K562 (cell line): ENCODE measurements around the gene SLC30A4. TPM values are rescaled to one million over a fixed set of nuclear protein-coding genes. Genes with fewer than 3 reads are reported as not detected.
A peak's percentile ranks its signal among the peaks of the same experiment; 100 is the strongest.

Experiments used
- HMGN3 ChIP-seq: IDR thresholded peaks from 2 replicates; pipeline ENCODE4 v1.6.1; 2011; ENCODE audit warnings: borderline replicate concordance, low read depth, mild to moderate bottlenecking, mixed read lengths, low read length; ENCODE audit not compliant: insufficient read length; ENCODE audit errors: extremely low read depth
- MAZ ChIP-seq, 2 experiments: fragments of 450-650 bp in 1 of 2; sonication (generic) in 1 of 2; formaldehyde crosslinking; IDR thresholded peaks in 1 of 2; conservative IDR thresholded peaks in 1 of 2; 2 replicates each; pipeline versions ENCODE4 v1.4.0 to v1.5.0; 2020; ENCODE audit warnings: mild to moderate bottlenecking in 1 of 2, missing genetic modification reagents in 1 of 2
- ZBTB7A ChIP-seq: IDR thresholded peaks from 2 replicates; pipeline ENCODE4 v1.6.1; 2011; ENCODE audit warnings: low read depth, mild to moderate bottlenecking, low read length, moderate library complexity, borderline replicate concordance; ENCODE audit not compliant: control insufficient read depth
- polyA plus RNA-seq, 8 experiments: library from polyadenylated mRNA; depleted of rRNA in 4 of 8; stranded (reverse) in 5 of 8; unstranded in 3 of 8; fragments of >200 nt; fragmentation: Nextera tagmentation in 2 of 8; fragmentation: Illumina TruSeq in 1 of 8; extraction: Ambion mirVana in 2 of 8; extraction: Trizol in 1 of 8; gene quantifications; 2 replicates each; pipeline versions ENCODE4 v1.2.1 to v1.2.3, GENCODE V29; 2011 to 2014; ENCODE audit warnings: inconsistent platforms in 1 of 8, missing spikeins in 1 of 8
- total RNA-seq, 7 experiments: library from RNA; depleted of rRNA in 6 of 7; stranded (reverse); fragments of >200 nt in 6 of 7; fragmentation: Illumina TruSeq in 2 of 7; extraction: Trizol in 2 of 7; gene quantifications; 2 replicates each; pipeline versions ENCODE4 v1.2.1 to v1.2.3, GENCODE V29; 2011 to 2021; ENCODE audit warnings: low replicate concordance in 1 of 7
- TF ChIP-seq, protein P1 (sequence below), 2 experiments: fragments of 450-650 bp; conservative IDR thresholded peaks; 2 replicates each; pipeline ENCODE4 v1.6.1; 2017; ENCODE audit warnings: mild to moderate bottlenecking in 2 of 2, moderate library complexity in 2 of 2
- TF ChIP-seq, protein P2 (sequence below): fragments of 250-450 bp; sonication (Bioruptor Pico); IDR thresholded peaks from 2 replicates; pipeline ENCODE4 v1.8.0; 2022; ENCODE audit warnings: inconsistent platforms

SLC30A4 gene
- total and polyA plus RNA-seq, 9 of the 15 experiments (the other 6 are each of a cell fraction or from before 2014, with no cell fraction given): 0.21 to 0.73 (median 0.36) TPM

DNA sequence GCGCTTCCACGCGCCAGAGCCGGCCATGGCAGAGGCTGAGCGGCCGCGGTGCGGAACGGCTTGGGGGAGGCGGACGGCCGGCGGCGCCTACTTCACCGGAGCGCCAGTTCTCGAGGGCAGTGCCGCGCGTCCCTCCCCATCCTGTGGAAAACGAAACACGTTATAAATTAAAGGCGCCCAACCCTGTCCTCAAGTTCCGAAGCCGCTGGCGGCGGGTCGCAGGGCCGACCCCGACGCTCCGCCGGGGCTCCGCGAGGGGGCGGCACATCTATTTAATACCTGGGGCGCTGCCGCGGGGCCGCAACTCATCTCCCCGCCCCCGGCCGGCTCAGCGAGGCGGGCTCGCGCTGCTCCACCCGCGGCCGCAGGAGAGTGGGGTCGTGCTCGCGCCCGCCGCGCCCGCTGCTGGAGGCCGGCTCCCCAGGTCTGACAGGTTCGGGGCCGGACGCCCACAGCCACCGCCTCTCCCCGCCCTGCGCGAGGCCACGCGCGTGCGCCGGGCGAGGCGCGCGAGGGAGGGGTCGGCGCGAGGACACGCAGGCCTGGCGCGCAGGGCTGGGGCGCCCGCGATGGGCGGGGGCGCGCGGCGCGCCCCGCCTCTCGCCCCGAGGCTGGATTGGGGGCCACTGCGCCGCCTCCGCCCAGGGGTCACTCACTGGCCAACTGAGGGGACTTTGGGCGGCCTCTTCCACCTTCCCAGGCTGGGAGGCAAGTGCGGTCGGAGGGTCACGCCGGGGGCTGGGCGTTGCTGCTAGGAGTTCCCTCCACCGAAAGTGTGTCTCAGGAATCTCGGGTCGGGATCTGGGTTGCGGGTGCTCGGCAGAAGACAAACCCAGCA is at the start of gene SLC30A4 (continued):
- TF ChIP-seq, protein P1, sequence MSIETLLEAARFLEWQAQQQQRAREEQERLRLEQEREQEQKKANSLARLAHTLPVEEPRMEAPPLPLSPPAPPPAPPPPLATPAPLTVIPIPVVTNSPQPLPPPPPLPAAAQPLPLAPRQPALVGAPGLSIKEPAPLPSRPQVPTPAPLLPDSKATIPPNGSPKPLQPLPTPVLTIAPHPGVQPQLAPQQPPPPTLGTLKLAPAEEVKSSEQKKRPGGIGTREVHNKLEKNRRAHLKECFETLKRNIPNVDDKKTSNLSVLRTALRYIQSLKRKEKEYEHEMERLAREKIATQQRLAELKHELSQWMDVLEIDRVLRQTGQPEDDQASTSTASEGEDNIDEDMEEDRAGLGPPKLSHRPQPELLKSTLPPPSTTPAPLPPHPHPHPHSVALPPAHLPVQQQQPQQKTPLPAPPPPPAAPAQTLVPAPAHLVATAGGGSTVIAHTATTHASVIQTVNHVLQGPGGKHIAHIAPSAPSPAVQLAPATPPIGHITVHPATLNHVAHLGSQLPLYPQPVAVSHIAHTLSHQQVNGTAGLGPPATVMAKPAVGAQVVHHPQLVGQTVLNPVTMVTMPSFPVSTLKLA (conservative IDR thresholded peaks at IDR 0.05): 0 out of 4 replicates have a peak, but pooled peaks of 1 of the 2 experiments have one; percentile 16
- TF ChIP-seq ZBTB7A (peak; percentile 83; the same call in 1 of the 2 replicates), MAZ (CRISPR knock-in tag; conservative IDR thresholded peaks at IDR 0.05 in 1 of 2, IDR thresholded peaks at IDR 0.05 in 1 of 2) (peak; percentile 3 to 66; a peak in 1 of 4 replicates), HMGN3 (peak; percentile 41)
- TF ChIP-seq, protein P2, sequence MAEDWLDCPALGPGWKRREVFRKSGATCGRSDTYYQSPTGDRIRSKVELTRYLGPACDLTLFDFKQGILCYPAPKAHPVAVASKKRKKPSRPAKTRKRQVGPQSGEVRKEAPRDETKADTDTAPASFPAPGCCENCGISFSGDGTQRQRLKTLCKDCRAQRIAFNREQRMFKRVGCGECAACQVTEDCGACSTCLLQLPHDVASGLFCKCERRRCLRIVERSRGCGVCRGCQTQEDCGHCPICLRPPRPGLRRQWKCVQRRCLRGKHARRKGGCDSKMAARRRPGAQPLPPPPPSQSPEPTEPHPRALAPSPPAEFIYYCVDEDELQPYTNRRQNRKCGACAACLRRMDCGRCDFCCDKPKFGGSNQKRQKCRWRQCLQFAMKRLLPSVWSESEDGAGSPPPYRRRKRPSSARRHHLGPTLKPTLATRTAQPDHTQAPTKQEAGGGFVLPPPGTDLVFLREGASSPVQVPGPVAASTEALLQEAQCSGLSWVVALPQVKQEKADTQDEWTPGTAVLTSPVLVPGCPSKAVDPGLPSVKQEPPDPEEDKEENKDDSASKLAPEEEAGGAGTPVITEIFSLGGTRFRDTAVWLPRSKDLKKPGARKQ (CRISPR knock-in tag): no peak
